Heart left ventricle (tissue), 13 donors: Measurements from ENCODE around the gene BTRC.

ENCODE experiments used
- POLR2A ChIP-seq, 2 donors: fragments of 450-650 bp; IDR thresholded peaks; one replicate each; pipeline ENCODE4 v1.6.1; 2017; ENCODE audit warnings: antibody characterized with exemption in 2 of 2, mild to moderate bottlenecking in 2 of 2, moderate library complexity in 2 of 2
- TF ChIP-seq, protein P1 (sequence below), 12 donors: fragments of 200-600 bp; sonication (generic) in 4 of 12; IDR thresholded peaks; one replicate each; pipeline versions ENCODE4 v1.5.0 to v1.8.0; 2018 to 2022; ENCODE audit warnings: antibody characterized with exemption in 12 of 12, mild to moderate bottlenecking in 5 of 12
- donor health status: ischemic (EF 13 %, LVEDD 7.1; RV severe dilation, severe dysfunction).
- donor health status: DM: no; HTN: yes; CAD: no.
- donor health status: DM: no; HTN: no; CAD: no.
- donor health status: ischemic (EF 25% LVEDD 6.9; RV normal size, moderate dysfunction).
- donor health status: ischemic (EF 25% LVEDD 5.7; RV mildly dilated, moderate dysfunction).
- donor health status: ischemic (EF 35%, LVEDD 5.7; RV mildly dilated, moderate dysfunction).
- donor health status: nonischemic (EF 11% LVEDD 7.7; RV severe dilation, severe dysfunction).
- donor health status: DM: yes; HTN: yes; CAD: no.
- donor health status: PGD.
- donor health status: ischemic (EF 29% LVEDD 5.4; RV normal size, mild dysfunction).
- donor health status: nonischemic (EF 23%, LVEDD 6.1; RV moderate dilation, normal function).

- TF ChIP-seq, protein P1, sequence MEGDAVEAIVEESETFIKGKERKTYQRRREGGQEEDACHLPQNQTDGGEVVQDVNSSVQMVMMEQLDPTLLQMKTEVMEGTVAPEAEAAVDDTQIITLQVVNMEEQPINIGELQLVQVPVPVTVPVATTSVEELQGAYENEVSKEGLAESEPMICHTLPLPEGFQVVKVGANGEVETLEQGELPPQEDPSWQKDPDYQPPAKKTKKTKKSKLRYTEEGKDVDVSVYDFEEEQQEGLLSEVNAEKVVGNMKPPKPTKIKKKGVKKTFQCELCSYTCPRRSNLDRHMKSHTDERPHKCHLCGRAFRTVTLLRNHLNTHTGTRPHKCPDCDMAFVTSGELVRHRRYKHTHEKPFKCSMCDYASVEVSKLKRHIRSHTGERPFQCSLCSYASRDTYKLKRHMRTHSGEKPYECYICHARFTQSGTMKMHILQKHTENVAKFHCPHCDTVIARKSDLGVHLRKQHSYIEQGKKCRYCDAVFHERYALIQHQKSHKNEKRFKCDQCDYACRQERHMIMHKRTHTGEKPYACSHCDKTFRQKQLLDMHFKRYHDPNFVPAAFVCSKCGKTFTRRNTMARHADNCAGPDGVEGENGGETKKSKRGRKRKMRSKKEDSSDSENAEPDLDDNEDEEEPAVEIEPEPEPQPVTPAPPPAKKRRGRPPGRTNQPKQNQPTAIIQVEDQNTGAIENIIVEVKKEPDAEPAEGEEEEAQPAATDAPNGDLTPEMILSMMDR (IDR thresholded peaks at IDR 0.05), result no peak
- no peak for TF ChIP-seq POLR2A (IDR thresholded peaks at IDR 0.05)
Measured at GRCh38 chr10:101452176-101452575, 98.2 kb downstream of the BTRC start.
